Brain microvascular endothelial cell (primary cell): ENCODE measurements around the gene HLCS.

Experiments
- DNase-seq: peaks from one replicate; pipeline ENCODE4 v3.0.0-alpha.2; 2020
- H3K27ac ChIP-seq: fragments of 250-450 bp; sonication (Bioruptor Pico); 2 replicates; pipeline ENCODE4 v1.5.1; 2020; ENCODE audit warnings: mild to moderate bottlenecking, moderate library complexity
- H3K27me3 ChIP-seq: fragments of 250-450 bp; sonication (Bioruptor Pico); replicated peaks from 2 replicates; pipeline ENCODE4 v1.5.1; 2020; ENCODE audit warnings: mild to moderate bottlenecking
- H3K36me3 ChIP-seq: fragments of 250-450 bp; sonication (Bioruptor Pico); replicated peaks from 2 replicates; pipeline ENCODE4 v1.5.1; 2020; ENCODE audit warnings: mild to moderate bottlenecking
- H3K4me3 ChIP-seq: 2 replicates; pipeline ENCODE4 v1.5.1; 2011; ENCODE audit warnings: low read depth, mild to moderate bottlenecking, control low read depth, low read length, moderate library complexity
- in situ Hi-C: cut with HindIII; loops from 2 replicates; pipeline ENCODE4 v1.10.0; 2017; ENCODE audit warnings: low sequenced_read_pairs, low pct_ligation_motif_present
- TF ChIP-seq, protein P1 (sequence below): IDR thresholded peaks from 2 replicates; pipeline ENCODE4 v1.5.1; 2011; ENCODE audit warnings: low read depth, mild to moderate bottlenecking, moderate library complexity, low read length, control low read depth, inconsistent platforms; ENCODE audit errors: missing control alignments

Gene HLCS

GRCh38 chr21:36743446-36743845 is 223.0 kb downstream of the HLCS start:
- in situ Hi-C loops, result no loop called here
- TF ChIP-seq, protein P1, sequence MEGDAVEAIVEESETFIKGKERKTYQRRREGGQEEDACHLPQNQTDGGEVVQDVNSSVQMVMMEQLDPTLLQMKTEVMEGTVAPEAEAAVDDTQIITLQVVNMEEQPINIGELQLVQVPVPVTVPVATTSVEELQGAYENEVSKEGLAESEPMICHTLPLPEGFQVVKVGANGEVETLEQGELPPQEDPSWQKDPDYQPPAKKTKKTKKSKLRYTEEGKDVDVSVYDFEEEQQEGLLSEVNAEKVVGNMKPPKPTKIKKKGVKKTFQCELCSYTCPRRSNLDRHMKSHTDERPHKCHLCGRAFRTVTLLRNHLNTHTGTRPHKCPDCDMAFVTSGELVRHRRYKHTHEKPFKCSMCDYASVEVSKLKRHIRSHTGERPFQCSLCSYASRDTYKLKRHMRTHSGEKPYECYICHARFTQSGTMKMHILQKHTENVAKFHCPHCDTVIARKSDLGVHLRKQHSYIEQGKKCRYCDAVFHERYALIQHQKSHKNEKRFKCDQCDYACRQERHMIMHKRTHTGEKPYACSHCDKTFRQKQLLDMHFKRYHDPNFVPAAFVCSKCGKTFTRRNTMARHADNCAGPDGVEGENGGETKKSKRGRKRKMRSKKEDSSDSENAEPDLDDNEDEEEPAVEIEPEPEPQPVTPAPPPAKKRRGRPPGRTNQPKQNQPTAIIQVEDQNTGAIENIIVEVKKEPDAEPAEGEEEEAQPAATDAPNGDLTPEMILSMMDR, result no peak
- DNase-seq, result no peak
- Histone ChIP-seq H3K36me3 (no peaks in the 10 kb centered on the region), H3K27me3 (no peaks in the 10 kb centered on the region), H3K27ac (no peak overlapping the region), H3K4me3 (no peak overlapping the region)

DNA sequence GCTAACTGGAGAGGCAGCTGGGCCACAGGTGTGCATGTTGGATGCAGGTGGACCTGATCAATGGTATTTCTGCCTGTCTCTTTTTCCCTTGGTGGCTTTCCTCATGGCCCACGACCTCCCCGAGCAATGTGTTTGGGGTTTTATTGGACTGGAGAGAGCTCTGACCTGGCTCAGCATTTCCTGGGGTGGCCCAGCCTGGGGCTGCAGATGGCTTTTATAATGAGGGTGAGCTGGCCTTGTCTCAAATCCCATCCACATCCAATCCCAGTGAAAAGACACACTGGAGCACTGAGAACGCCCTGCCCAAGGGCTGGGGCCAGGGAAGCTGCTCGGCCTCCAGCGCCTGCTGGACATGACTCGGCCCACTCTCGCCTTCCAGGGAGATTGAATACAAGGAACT is 223.5 kb downstream of the HLCS start:
- Histone ChIP-seq H3K27me3 (no peaks in the 10 kb centered on the region), H3K4me3 (no peak overlapping the region), H3K27ac (no peak overlapping the region), H3K36me3 (no peaks in the 10 kb centered on the region)
- TF ChIP-seq, protein P1, result no peak
- in situ Hi-C loops, result no loop called here
- DNase-seq, result no peak

GRCh38 chr21:36741506-36741905 is 225.0 kb downstream of the HLCS start:
- Histone ChIP-seq H3K4me3 (no peak overlapping the region), H3K27ac (no peak overlapping the region), H3K27me3 (no peaks in the 10 kb centered on the region), H3K36me3 (no peaks in the 10 kb centered on the region)
- DNase-seq, result no peak
- TF ChIP-seq, protein P1, result no peak
- in situ Hi-C loops, result no loop called here

DNA sequence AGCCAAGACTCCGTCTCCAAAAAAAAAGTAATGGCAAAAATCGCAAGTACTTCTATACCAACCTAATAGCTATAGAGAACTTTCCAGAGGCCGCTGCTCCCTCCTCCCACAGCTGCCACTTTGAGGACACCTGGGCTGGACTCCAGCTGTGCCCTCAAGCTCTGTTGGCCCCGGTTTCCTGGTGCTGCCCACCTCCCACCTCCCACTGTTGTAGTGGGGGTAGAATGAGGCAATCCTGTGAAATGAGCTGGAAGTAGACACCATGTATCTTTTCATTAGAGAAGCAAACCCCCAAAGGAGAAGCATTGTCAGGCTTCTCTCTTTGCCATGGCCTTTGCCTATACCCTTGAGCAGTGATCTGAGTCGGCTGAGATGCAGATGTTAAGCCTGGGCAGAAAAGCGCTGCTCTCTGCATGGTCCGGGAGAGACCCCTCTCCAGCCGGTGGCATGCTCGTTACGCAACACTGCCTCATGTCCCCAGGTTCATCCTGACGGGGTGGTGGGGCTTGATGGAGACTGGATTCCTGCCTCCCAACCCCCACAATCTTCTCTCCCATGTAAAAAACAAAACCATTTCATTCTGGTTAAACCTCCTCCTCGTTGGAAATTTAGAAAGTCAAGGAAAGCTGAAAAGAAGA is 227.9 kb downstream of the HLCS start:
- H3K4me3 ChIP-seq, result no peak overlapping the region
- in situ Hi-C loops, result no loop called here
- no peaks in the 10 kb centered on the region for H3K27me3 ChIP-seq
- no peaks in the 10 kb centered on the region for H3K36me3 ChIP-seq
- TF ChIP-seq, protein P1, result no peak
- H3K27ac ChIP-seq, result no peak overlapping the region
- no peak for DNase-seq

DNA sequence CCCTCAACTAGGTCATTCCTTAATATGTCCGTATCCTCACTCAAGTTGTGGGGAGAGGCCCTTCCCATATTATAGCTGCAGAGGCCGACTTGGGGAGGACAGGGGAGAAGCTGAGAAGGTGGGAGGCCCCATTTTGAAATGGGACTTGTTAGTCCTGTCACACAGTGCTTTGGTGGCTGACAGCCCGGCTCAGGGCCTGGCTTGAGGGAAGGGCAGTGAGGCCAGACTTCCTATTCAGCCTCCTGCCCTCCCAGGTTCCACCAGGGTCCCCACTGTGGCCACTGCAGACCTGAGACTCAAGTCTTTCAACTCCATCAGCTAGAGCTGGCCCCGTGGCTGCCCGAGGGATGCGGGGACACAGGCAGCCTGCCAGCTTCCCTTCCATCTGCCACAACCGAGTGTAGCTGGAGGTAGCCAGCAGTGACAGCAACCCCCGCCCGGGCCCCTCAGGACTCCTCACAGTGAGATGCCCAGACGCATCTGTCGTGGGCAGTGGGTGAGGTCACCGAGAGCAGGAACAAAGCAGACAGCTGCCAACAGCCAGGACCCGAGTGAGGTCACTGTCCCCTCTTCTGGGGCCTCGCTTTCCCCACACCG is 230.6 kb downstream of the HLCS start:
- Histone ChIP-seq H3K4me3 (no peak overlapping the region), H3K36me3 (no peaks in the 10 kb centered on the region), H3K27ac (no peak overlapping the region), H3K27me3 (no peaks in the 10 kb centered on the region)
- TF ChIP-seq, protein P1, result no peak
- in situ Hi-C loops, result no loop called here
- no peak for DNase-seq

DNA sequence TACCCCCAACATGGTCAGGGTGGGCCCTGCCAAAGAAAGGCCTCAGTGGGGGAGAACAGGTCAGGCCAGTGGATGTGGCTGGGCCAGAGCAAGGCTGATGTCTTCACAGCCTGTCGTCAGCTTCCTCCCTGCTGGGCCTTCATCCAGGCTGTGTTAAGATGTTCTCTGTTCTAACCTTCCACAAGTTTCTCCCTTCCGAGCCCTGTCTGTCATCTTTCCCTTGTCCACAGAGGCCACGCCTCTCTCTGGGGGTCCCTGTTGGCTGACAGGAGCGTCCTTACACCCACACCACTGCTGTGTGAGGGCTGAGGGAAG is 231.3 kb downstream of the HLCS start:
- in situ Hi-C loops, result no loop called here
- Histone ChIP-seq H3K36me3 (no peaks in the 10 kb centered on the region), H3K27ac (no peak overlapping the region), H3K27me3 (no peaks in the 10 kb centered on the region), H3K4me3 (no peak overlapping the region)
- TF ChIP-seq, protein P1, result no peak
- no peak for DNase-seq
